Suprapubic skin (tissue), 4 donors: ENCODE measurements around the gene LLGL1. TPM values are rescaled to one million over a fixed set of nuclear protein-coding genes. Genes with fewer than 3 reads are reported as not detected.
A peak's percentile ranks its signal among the peaks of the same experiment; 100 is the strongest.

Source experiments
- DNase-seq, 2 donors: peaks; one replicate each; pipeline ENCODE4 v3.0.0-alpha.2; 2019; ENCODE audit warnings: low spot score in 2 of 2
- H3K27ac ChIP-seq: fragments of 200-600 bp; sonication (generic); one replicate; pipeline ENCODE4 v1.5.1; 2019
- H3K27me3 ChIP-seq: fragments of 200-600 bp; sonication (generic); one replicate; pipeline ENCODE4 v1.5.1; 2019
- H3K36me3 ChIP-seq: fragments of 200-600 bp; sonication (generic); one replicate; pipeline ENCODE4 v1.5.1; 2019
- H3K4me1 ChIP-seq: fragments of 200-600 bp; sonication (generic); one replicate; pipeline ENCODE4 v1.5.1; 2019
- H3K4me3 ChIP-seq: fragments of 200-600 bp; sonication (generic); one replicate; pipeline ENCODE4 v1.5.1; 2019; ENCODE audit warnings: mild to moderate bottlenecking
- H3K9me3 ChIP-seq: fragments of 200-600 bp; sonication (generic); one replicate; pipeline ENCODE4 v1.5.1; 2019
- CTCF ChIP-seq, 2 donors: fragments of 200-600 bp in 1 of 2; fragments of 450-650 bp in 1 of 2; sonication (generic) in 1 of 2; IDR thresholded peaks; one replicate each; pipeline ENCODE4 v1.5.1; 2016 to 2019; ENCODE audit warnings: antibody characterized with exemption in 2 of 2, mild to moderate bottlenecking in 1 of 2, moderate library complexity in 1 of 2
- EP300 ChIP-seq: sonication (generic); formaldehyde crosslinking; IDR thresholded peaks from one replicate; pipeline ENCODE4 v1.6.1; 2017; ENCODE audit warnings: antibody characterized with exemption
- POLR2A ChIP-seq, 2 donors: fragments of 450-650 bp; IDR thresholded peaks; one replicate each; pipeline ENCODE4 v1.6.1; 2017; ENCODE audit warnings: antibody characterized with exemption in 2 of 2, mild to moderate bottlenecking in 2 of 2, moderate library complexity in 2 of 2
- POLR2AphosphoS5 ChIP-seq, 3 donors: sonication (generic); formaldehyde crosslinking; IDR thresholded peaks; one replicate each; pipeline ENCODE4 v1.6.1; 2017; ENCODE audit warnings: antibody characterized with exemption in 3 of 3
- WGBS: methylation state at CpG from one replicate; pipeline ENCODE4 v1.1.5; 2018; 5-methylcytosine and 5-hydroxymethylcytosine counted together
- total RNA-seq, 4 donors: library from RNA; depleted of rRNA; stranded (reverse); fragments of >200 nt; gene quantifications; one replicate each; pipeline ENCODE4 v1.1.0, GENCODE V29; 2016

Gene LLGL1
- total RNA-seq, 4 donors from 2014 or later = 27.7 to 37.1 (median 32.8) TPM

- H3K9me3 ChIP-seq = no peaks in the 10 kb centered on the region
- no peaks in the 10 kb centered on the region for H3K27me3 ChIP-seq
- no peak for TF ChIP-seq EP300
- no peak for TF ChIP-seq POLR2AphosphoS5 (IDR thresholded peaks at IDR 0.05)
- no peak for TF ChIP-seq POLR2A (IDR thresholded peaks at IDR 0.05)
- no peak for TF ChIP-seq CTCF (IDR thresholded peaks at IDR 0.05)
- H3K36me3 ChIP-seq = peaks cover 64% of the 10 kb centered on the region
- H3K4me3 ChIP-seq = no peak overlapping the region
- DNase-seq = peak in 1 of 2 donors; percentile 73
- WGBS = 45% methylated on average over 13 of the region's 14 CpGs
- H3K27ac ChIP-seq = peak overlapping the region; percentile 55
- H3K4me1 ChIP-seq = peaks cover 15% of the 10 kb centered on the region
Measured at GRCh38 chr17:18235743-18236256, 10.4 kb downstream of the LLGL1 start.

GRCh38 chr17:18236494-18236893, 11.1 kb downstream of the LLGL1 start:
- Histone ChIP-seq H3K4me3 (no peak overlapping the region), H3K4me1 (peaks cover 15% of the 10 kb centered on the region), H3K27ac (no peak overlapping the region), H3K27me3 (no peaks in the 10 kb centered on the region), H3K36me3 (peaks cover 71% of the 10 kb centered on the region), H3K9me3 (no peaks in the 10 kb centered on the region)
- TF ChIP-seq POLR2A (IDR thresholded peaks at IDR 0.05) = no peak
- no peak for TF ChIP-seq CTCF (IDR thresholded peaks at IDR 0.05)
- no peak for TF ChIP-seq POLR2AphosphoS5 (IDR thresholded peaks at IDR 0.05)
- no peak for TF ChIP-seq EP300
- 95% methylated on average over 12 of the region's 18 CpGs for WGBS
- no peak for DNase-seq

- Histone ChIP-seq H3K4me3 (no peak overlapping the region), H3K27ac (no peak overlapping the region), H3K9me3 (no peaks in the 10 kb centered on the region), H3K27me3 (no peaks in the 10 kb centered on the region), H3K36me3 (peaks cover 77% of the 10 kb centered on the region), H3K4me1 (peaks cover 15% of the 10 kb centered on the region)
- DNase-seq = no peak
- 82% methylated on average over 13 of the region's 20 CpGs for WGBS
- no peak for TF ChIP-seq EP300
- no peak for TF ChIP-seq POLR2AphosphoS5 (IDR thresholded peaks at IDR 0.05)
- no peak for TF ChIP-seq CTCF (IDR thresholded peaks at IDR 0.05)
- no peak for TF ChIP-seq POLR2A (IDR thresholded peaks at IDR 0.05)
Measured at GRCh38 chr17:18237461-18237860, 12.0 kb downstream of the LLGL1 start.

GRCh38 chr17:18238299-18238698, 12.9 kb downstream of the LLGL1 start:
- WGBS = 89% methylated on average over 17 of the region's 18 CpGs
- Histone ChIP-seq H3K27ac (no peak overlapping the region), H3K4me3 (no peak overlapping the region), H3K27me3 (no peaks in the 10 kb centered on the region), H3K9me3 (no peaks in the 10 kb centered on the region), H3K4me1 (peaks cover 15% of the 10 kb centered on the region), H3K36me3 (peaks cover 78% of the 10 kb centered on the region)
- TF ChIP-seq POLR2A (IDR thresholded peaks at IDR 0.05) = no peak
- TF ChIP-seq EP300 = no peak
- TF ChIP-seq CTCF (IDR thresholded peaks at IDR 0.05) = no peak
- no peak for TF ChIP-seq POLR2AphosphoS5 (IDR thresholded peaks at IDR 0.05)
- DNase-seq = no peak

GRCh38 chr17:18240449-18240848, 15.0 kb downstream of the LLGL1 start:
- Histone ChIP-seq H3K9me3 (no peaks in the 10 kb centered on the region), H3K36me3 (peaks cover 79% of the 10 kb centered on the region), H3K27me3 (no peaks in the 10 kb centered on the region), H3K27ac (no peak overlapping the region), H3K4me1 (peaks cover 13% of the 10 kb centered on the region), H3K4me3 (no peak overlapping the region)
- DNase-seq = no peak
- 94% methylated on average over 3 of the region's 19 CpGs for WGBS
- TF ChIP-seq POLR2A (IDR thresholded peaks at IDR 0.05) (no peak), POLR2AphosphoS5 (IDR thresholded peaks at IDR 0.05) (no peak), EP300 (no peak)
